MM.1S (cell line): Measurements from ENCODE around the gene GATAD2A.

Source experiments
- CTCF ChIP-seq: fragments of 300-600 bp; sonication (generic); IDR thresholded peaks from 2 replicates; pipeline ENCODE4 v1.5.1; 2016; ENCODE audit warnings: antibody characterized with exemption, low read length, mixed read lengths
- EZH2phosphoT487 ChIP-seq: fragments of 300-600 bp; sonication (generic); IDR thresholded peaks from 2 replicates; pipeline ENCODE4 v1.6.1; 2018; ENCODE audit warnings: antibody characterized with exemption, low read length

DNA sequence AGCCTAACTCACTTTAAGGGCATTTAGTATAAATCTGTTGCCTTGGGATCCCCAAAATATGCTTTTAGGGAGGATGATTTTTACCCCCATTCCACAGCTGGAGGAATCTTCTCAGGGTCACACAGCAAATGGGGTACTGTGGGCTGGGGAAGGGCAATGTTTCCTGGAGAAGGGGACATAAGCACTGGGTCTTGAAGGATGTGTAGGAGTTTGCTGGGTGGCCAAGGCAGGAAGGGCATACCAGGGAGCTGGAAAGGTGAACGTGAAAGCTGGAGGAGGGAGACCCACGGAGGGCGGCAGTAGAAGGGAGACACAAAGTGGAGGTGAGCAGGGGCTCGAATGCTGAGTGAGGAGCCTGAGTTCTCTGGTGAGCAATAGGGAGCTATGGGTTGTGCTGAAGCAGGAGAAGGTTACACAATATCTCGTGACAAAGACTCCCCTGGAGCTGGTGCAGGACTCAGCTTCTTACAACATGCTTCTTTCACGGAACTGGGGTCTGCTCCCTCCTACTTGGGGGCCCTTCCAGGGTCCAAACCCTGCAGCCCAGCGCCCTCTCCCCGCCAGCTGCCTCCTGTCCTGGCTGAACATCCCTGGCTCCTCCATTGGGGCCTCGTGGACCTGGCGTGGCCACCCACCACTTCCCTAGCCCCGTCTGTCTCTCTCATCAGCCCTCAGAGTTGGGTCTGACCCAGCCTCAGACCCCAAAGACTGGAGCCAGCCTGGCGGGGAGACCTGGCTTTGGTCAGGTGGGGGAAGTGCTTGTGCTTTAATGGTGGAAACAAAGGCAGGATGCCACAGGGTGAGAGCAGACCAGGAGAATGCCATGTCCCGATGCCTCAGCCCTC is 143.7 kb downstream of the GATAD2A start:
- no peak for TF ChIP-seq CTCF
- TF ChIP-seq EZH2phosphoT487, result no peak
